H1 (cell line): Measurements from ENCODE around the gene RBM20. TPM values are rescaled to one million over a fixed set of nuclear protein-coding genes. Genes with fewer than 3 reads are reported as not detected.

ENCODE experiments used
- CTCF ChIA-PET: fragments of 300-600 bp; sonication (Branson Sonifier 250); formaldehyde crosslinking; loops from one replicate; lab custom pipeline; 2021; ENCODE audit not compliant: partially characterized antibody; lab: Charles Lee
- POLR2A ChIA-PET: fragments of 300-600 bp; sonication (Branson Sonifier 250); formaldehyde crosslinking; loops from one replicate; lab custom pipeline; 2021; ENCODE audit warnings: inconsistent platforms; ENCODE audit not compliant: partially characterized antibody; lab: Charles Lee
- DNase-seq, 2 experiments: peaks; one replicate each; pipeline versions ENCODE4 v3.0.0 to v3.0.0-alpha.2; 2010 to 2022; ENCODE audit warnings: low spot score in 2 of 2, low read depth in 1 of 2, mixed read lengths in 1 of 2
- FAIRE-seq: peaks from 2 replicates; lab custom pipeline; 2011; peaks lifted over from hg19 to GRCh38; lab: Jason Lieb, UNC
- H2AFZ ChIP-seq: 2 replicates; pipeline ENCODE4 v1.8.1; 2012; ENCODE audit warnings: low read length, inconsistent platforms
- H2AK5ac ChIP-seq: 2 replicates; pipeline ENCODE4 v1.6.1; 2013; ENCODE audit warnings: low read depth, low read length
- H2BK120ac ChIP-seq: replicated peaks from 2 replicates; pipeline ENCODE3; 2013; ENCODE audit warnings: low read depth, low read length, inconsistent platforms
- H2BK12ac ChIP-seq: 2 replicates; pipeline ENCODE4 v1.6.1; 2013; ENCODE audit warnings: low read depth, low read length
- H2BK15ac ChIP-seq: 2 replicates; pipeline ENCODE4 v1.6.1; 2013; ENCODE audit warnings: low read length
- H2BK20ac ChIP-seq: 2 replicates; pipeline ENCODE4 v1.6.1; 2013; ENCODE audit warnings: low read length
- H2BK5ac ChIP-seq: 2 replicates; pipeline ENCODE4 v1.6.1; 2013; ENCODE audit warnings: low read depth, low read length
- H3K14ac ChIP-seq: 2 replicates; pipeline ENCODE4 v1.6.1; 2013; ENCODE audit warnings: inconsistent platforms; ENCODE audit not compliant: insufficient read length
- H3K18ac ChIP-seq: 2 replicates; pipeline ENCODE4 v1.6.1; 2013; ENCODE audit warnings: low read length; ENCODE audit errors: extremely low read depth
- H3K23ac ChIP-seq: 2 replicates; pipeline ENCODE4 v1.6.1; 2013; ENCODE audit warnings: inconsistent platforms; ENCODE audit not compliant: insufficient read length
- H3K23me2 ChIP-seq: 2 replicates; pipeline ENCODE4 v1.6.1; 2013; ENCODE audit warnings: low read depth, low read length
- H3K27ac ChIP-seq: 2 replicates; pipeline ENCODE4 v1.6.1; 2011; ENCODE audit warnings: low read depth, low read length, inconsistent platforms
- H3K27me3 ChIP-seq, 4 experiments: replicated peaks in 1 of 4; 1 replicate in 1 of 4; 2 replicates in 3 of 4; pipeline versions ENCODE4 v1.6.1 to v1.8.1; 2011 to 2013; ENCODE audit warnings: low read length in 3 of 4, mild to moderate bottlenecking in 3 of 4, inconsistent platforms in 2 of 4, mixed read lengths in 2 of 4, moderate library complexity in 1 of 4; ENCODE audit not compliant: control insufficient read depth in 3 of 4, insufficient read depth in 3 of 4; ENCODE audit errors: extremely low read depth in 1 of 4
- H3K36me3 ChIP-seq, 4 experiments: 2 replicates each; pipeline versions ENCODE4 v1.6.1 to v1.8.1; 2011 to 2013; ENCODE audit warnings: mild to moderate bottlenecking in 4 of 4, low read length in 3 of 4, moderate library complexity in 2 of 4, control low read depth in 1 of 4, inconsistent platforms in 1 of 4; ENCODE audit not compliant: insufficient read depth in 4 of 4, control insufficient read depth in 2 of 4
- H3K4ac ChIP-seq: replicated peaks from 2 replicates; pipeline ENCODE3; 2013; ENCODE audit warnings: low read length, low read depth, mixed read lengths, inconsistent platforms; ENCODE audit not compliant: insufficient read length
- H3K4me1 ChIP-seq, 4 experiments: replicated peaks in 1 of 4; 1 replicate in 1 of 4; 2 replicates in 3 of 4; pipeline versions ENCODE4 v1.6.1 to v1.8.1; 2011 to 2013; ENCODE audit warnings: low read length in 3 of 4, inconsistent platforms in 2 of 4, mixed read lengths in 1 of 4; ENCODE audit not compliant: insufficient read depth in 4 of 4, control insufficient read depth in 3 of 4
- H3K4me2 ChIP-seq, 2 experiments: 2 replicates each; pipeline versions ENCODE4 v1.6.1 to v1.8.1; 2011 to 2013; ENCODE audit warnings: low read depth in 2 of 2, low read length in 2 of 2, control low read depth in 1 of 2, inconsistent platforms in 1 of 2, mild to moderate bottlenecking in 1 of 2; ENCODE audit not compliant: insufficient read depth in 1 of 2
- H3K4me3 ChIP-seq, 4 experiments: fragments of 200-600, 300-600 bp in 1 of 4; sonication (generic), shearing (Covaris generic), sonication (Bioruptor Twin) in 1 of 4; 2 replicates each; pipeline versions ENCODE4 v1.5.1 to v1.8.1; 2011 to 2016; ENCODE audit warnings: low read length in 4 of 4, low read depth in 3 of 4, control low read depth in 2 of 4, inconsistent platforms in 2 of 4, mild to moderate bottlenecking in 2 of 4, mixed read lengths in 1 of 4, moderate library complexity in 1 of 4; ENCODE audit not compliant: insufficient read depth in 2 of 4; ENCODE audit errors: extremely low read depth in 1 of 4
- H3K56ac ChIP-seq: replicated peaks from 2 replicates; pipeline ENCODE3; 2013; ENCODE audit warnings: low read depth, mild to moderate bottlenecking, mixed read lengths, low read length, inconsistent platforms; ENCODE audit not compliant: insufficient read length
- H3K79me1 ChIP-seq: 2 replicates; pipeline ENCODE4 v1.6.1; 2013; ENCODE audit warnings: low read depth, low read length, control low read depth
- H3K79me2 ChIP-seq, 2 experiments: 2 replicates each; pipeline versions ENCODE4 v1.6.1 to v1.8.1; 2012 to 2013; ENCODE audit warnings: low read length in 2 of 2, mild to moderate bottlenecking in 2 of 2, inconsistent platforms in 1 of 2; ENCODE audit not compliant: insufficient read depth in 2 of 2, control insufficient read depth in 1 of 2
- H3K9ac ChIP-seq, 4 experiments: replicated peaks in 1 of 4; 1 replicate in 1 of 4; 2 replicates in 3 of 4; pipeline versions ENCODE4 v1.6.1 to v1.8.1; 2011 to 2013; ENCODE audit warnings: low read depth in 3 of 4, low read length in 3 of 4, control low read depth in 2 of 4, mild to moderate bottlenecking in 2 of 4, moderate library complexity in 2 of 4, inconsistent platforms in 1 of 4; ENCODE audit errors: extremely low read depth in 1 of 4
- H3K9me3 ChIP-seq, 2 experiments: 2 replicates each; pipeline versions ENCODE4 v1.6.1 to v1.8.1; 2012 to 2013; ENCODE audit warnings: mild to moderate bottlenecking in 2 of 2, moderate library complexity in 2 of 2, control low read depth in 1 of 2, inconsistent platforms in 1 of 2, low read depth in 1 of 2, low read length in 1 of 2, mixed read lengths in 1 of 2; ENCODE audit not compliant: insufficient read depth in 2 of 2
- H4K20me1 ChIP-seq, 2 experiments: replicated peaks in 1 of 2; 2 replicates each; pipeline versions ENCODE3 to v1.8.1; 2011 to 2013; ENCODE audit warnings: inconsistent platforms in 2 of 2, low read length in 2 of 2, mild to moderate bottlenecking in 1 of 2; ENCODE audit not compliant: insufficient read depth in 2 of 2, control insufficient read depth in 1 of 2
- H4K5ac ChIP-seq: 2 replicates; pipeline ENCODE4 v1.6.1; 2013; ENCODE audit warnings: low read length, low read depth, mixed read lengths, inconsistent platforms; ENCODE audit not compliant: insufficient read length
- H4K8ac ChIP-seq: 2 replicates; pipeline ENCODE4 v1.8.0; 2013; ENCODE audit warnings: mild to moderate bottlenecking, moderate library complexity, low read length, inconsistent platforms; ENCODE audit not compliant: insufficient read depth; ENCODE audit errors: extremely low read depth
- H4K91ac ChIP-seq: replicated peaks from 2 replicates; pipeline ENCODE3; 2013; ENCODE audit warnings: low read length, mixed read lengths, inconsistent platforms; ENCODE audit not compliant: insufficient read length
- CBX8 ChIP-seq: fragments of 300-800, 300-1000 bp; sonication (generic); IDR thresholded peaks from 2 replicates; pipeline ENCODE4 v1.7.1; 2016; ENCODE audit warnings: low read depth, low read length, borderline replicate concordance
- CREB1 ChIP-seq: IDR thresholded peaks from 2 replicates; pipeline ENCODE4 v1.6.1; 2012; ENCODE audit warnings: inconsistent platforms
- FOSL1 ChIP-seq: IDR thresholded peaks from 2 replicates; pipeline ENCODE4 v1.6.1; 2011; ENCODE audit warnings: mild to moderate bottlenecking, low read depth, low read length, moderate library complexity; ENCODE audit not compliant: insufficient read depth
- KDM5A ChIP-seq: fragments of 200-600 bp; IDR thresholded peaks from 2 replicates; pipeline ENCODE4 v1.7.1; 2012; ENCODE audit warnings: mild to moderate bottlenecking, low read length, inconsistent platforms, mixed read lengths
- MAFK ChIP-seq: IDR thresholded peaks from 2 replicates; pipeline ENCODE4 v1.6.1; 2012; ENCODE audit warnings: low read depth, mild to moderate bottlenecking, improper control_type of control experiment, low read length
- NANOG ChIP-seq: IDR thresholded peaks from 2 replicates; pipeline ENCODE4 v1.6.1; 2011; ENCODE audit warnings: low read length, low read depth, mild to moderate bottlenecking, inconsistent platforms; ENCODE audit not compliant: insufficient read depth, poor library complexity, severe bottlenecking
- NRF1 ChIP-seq: IDR thresholded peaks from 2 replicates; pipeline ENCODE4 v1.6.1; 2011; ENCODE audit warnings: mild to moderate bottlenecking, low read depth, low read length, improper control_type of control experiment
- POLR2A ChIP-seq, 2 experiments: IDR thresholded peaks; 1 replicate in 1 of 2; 2 replicates in 1 of 2; pipeline ENCODE4 v1.6.1; 2011; ENCODE audit warnings: low read depth in 2 of 2, low read length in 2 of 2, mild to moderate bottlenecking in 2 of 2; ENCODE audit errors: control extremely low read depth in 1 of 2
- RAD21 ChIP-seq, 2 experiments: IDR thresholded peaks in 1 of 2; conservative IDR thresholded peaks in 1 of 2; 2 replicates each; pipeline ENCODE4 v1.6.1; 2011; ENCODE audit warnings: low read depth in 2 of 2, low read length in 2 of 2, improper control_type of control experiment in 1 of 2, inconsistent platforms in 1 of 2, mild to moderate bottlenecking in 1 of 2, moderate library complexity in 1 of 2
- SIX5 ChIP-seq: IDR thresholded peaks from 2 replicates; pipeline ENCODE4 v1.6.1; 2011; ENCODE audit warnings: mild to moderate bottlenecking, low read depth, low read length
- SP2 ChIP-seq: IDR thresholded peaks from 2 replicates; pipeline ENCODE4 v1.6.1; 2012; ENCODE audit warnings: mild to moderate bottlenecking, low read length, inconsistent platforms
- TCF12 ChIP-seq: IDR thresholded peaks from 2 replicates; pipeline ENCODE4 v1.6.1; 2011; ENCODE audit warnings: low read depth, mild to moderate bottlenecking, low read length
- WGBS, 2 experiments: shearing (Covaris generic) in 1 of 2; methylation state at CpG; one replicate each; pipeline versions ENCODE4 v1.1.6 to v1.1.7; 2013 to 2015; ENCODE audit warnings: low lambda C conversion rate in 2 of 2, mixed read lengths in 2 of 2, inconsistent platforms in 1 of 2, low coverage in 1 of 2, missing lambda C conversion rate in 1 of 2; ENCODE audit not compliant: insufficient replicate concordance in 2 of 2, insufficient coverage in 1 of 2, insufficient read length in 1 of 2; ENCODE audit errors: extremely low coverage in 1 of 2, missing lambda C conversion rate in 1 of 2; 5-methylcytosine and 5-hydroxymethylcytosine counted together
- polyA plus RNA-seq, 7 experiments: library from polyadenylated mRNA; depleted of rRNA in 3 of 7; stranded (reverse) in 5 of 7; unstranded in 2 of 7; fragments of >200 nt in 5 of 7; fragments of 200-250 nt in 2 of 7; gene quantifications; 1 replicate in 5 of 7; 2 replicates in 1 of 7; 4 replicates in 1 of 7; pipeline versions ENCODE4 v1.2.1 to v1.2.3, GENCODE V29; 2011 to 2013; ENCODE audit warnings: missing spikeins in 2 of 7, mixed read lengths in 2 of 7
- total RNA-seq: library from RNA; stranded (reverse); fragmentation: NEBNext Ultra II Directional; extraction: Animal tissue kit (Norgen Biotek cat#: 25700); gene quantifications from 2 replicates; pipeline ENCODE4 v1.2.1, GENCODE V29; 2021
- TF ChIP-seq, protein P1 (sequence below), 3 experiments: IDR thresholded peaks; 1 replicate in 2 of 3; 2 replicates in 1 of 3; pipeline versions ENCODE4 v1.5.1 to v1.6.1; 2011; ENCODE audit warnings: low read length in 3 of 3, mild to moderate bottlenecking in 3 of 3, inconsistent platforms in 2 of 3, low read depth in 1 of 3, moderate library complexity in 1 of 3; ENCODE audit not compliant: insufficient read depth in 1 of 3; ENCODE audit errors: control extremely low read depth in 1 of 3

Gene RBM20
- total and polyA plus RNA-seq, 2 of the 8 experiments (the other 6 are each of a cell fraction or from before 2014, with no cell fraction given), result 0.05 to 0.63 TPM

DNA sequence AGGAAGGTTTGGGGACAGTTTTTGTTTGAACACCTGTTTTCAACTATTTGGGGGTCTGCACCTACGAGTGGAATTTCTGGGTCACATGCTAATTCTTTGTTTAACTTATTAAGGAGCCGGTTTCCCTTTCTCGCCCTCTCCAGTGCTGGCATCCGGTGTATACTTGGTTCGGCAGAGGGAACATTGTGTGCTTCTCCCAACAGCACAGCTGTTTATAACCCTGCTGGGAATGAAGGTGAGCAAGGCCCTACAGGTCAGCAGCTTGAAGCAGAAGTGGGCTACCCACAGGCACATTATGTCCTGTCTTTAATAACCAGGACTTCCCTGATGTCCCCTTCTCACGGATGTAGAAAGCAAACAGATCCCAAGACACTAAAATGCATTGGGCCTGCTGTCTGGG lies 140.1 kb downstream of the RBM20 start:
- Histone ChIP-seq H3K4me1 (peaks cover 0 to 7% (median 3%) of the 10 kb centered on the region in 4 experiments; a peak in 3 of 7 replicates), H3K56ac (no peak overlapping the region), H3K79me1 (no peaks in the 10 kb centered on the region), H3K9me3 (no peaks in the 10 kb centered on the region), H3K4me3 (no peak overlapping the region), H2BK120ac (no peak overlapping the region), H2BK5ac (no peak overlapping the region), H3K18ac (no peak overlapping the region), H3K23me2 (no peaks in the 10 kb centered on the region), H3K4ac (no peak overlapping the region), H3K4me2 (no peak overlapping the region), H2BK12ac (no peak overlapping the region), H3K27ac (no peak overlapping the region), H3K23ac (no peak overlapping the region), H2AFZ (no peak overlapping the region), H2BK20ac (no peak overlapping the region), H2AK5ac (no peak overlapping the region), H4K91ac (no peak overlapping the region), H3K27me3 (no peaks in the 10 kb centered on the region), H3K79me2 (no peaks in the 10 kb centered on the region), H2BK15ac (no peak overlapping the region), H3K14ac (no peak overlapping the region), H3K9ac (no peak overlapping the region), H4K5ac (no peak overlapping the region), H4K20me1 (no peaks in the 10 kb centered on the region), H3K36me3 (no peaks in the 10 kb centered on the region), H4K8ac (no peak overlapping the region)
- 91% methylated on average over 6 of the region's 6 CpGs; no CpG with 5 or more reads in 1 of the 2 experiments for WGBS, 2 experiments
- FAIRE-seq (no peak), DNase-seq (no peak)
- POLR2A ChIA-PET, result no interaction called here
- CTCF ChIA-PET, result interaction anchor here (1.2 kb wide), 1 partner anchor 11 kb away, joined by 3 read pairs; no protein-coding TSS in a partner anchor
- no peak for TF ChIP-seq CBX8
- no peak for TF ChIP-seq CREB1
- no peak for TF ChIP-seq FOSL1
- TF ChIP-seq MAFK, result no peak
- TF ChIP-seq, protein P1, sequence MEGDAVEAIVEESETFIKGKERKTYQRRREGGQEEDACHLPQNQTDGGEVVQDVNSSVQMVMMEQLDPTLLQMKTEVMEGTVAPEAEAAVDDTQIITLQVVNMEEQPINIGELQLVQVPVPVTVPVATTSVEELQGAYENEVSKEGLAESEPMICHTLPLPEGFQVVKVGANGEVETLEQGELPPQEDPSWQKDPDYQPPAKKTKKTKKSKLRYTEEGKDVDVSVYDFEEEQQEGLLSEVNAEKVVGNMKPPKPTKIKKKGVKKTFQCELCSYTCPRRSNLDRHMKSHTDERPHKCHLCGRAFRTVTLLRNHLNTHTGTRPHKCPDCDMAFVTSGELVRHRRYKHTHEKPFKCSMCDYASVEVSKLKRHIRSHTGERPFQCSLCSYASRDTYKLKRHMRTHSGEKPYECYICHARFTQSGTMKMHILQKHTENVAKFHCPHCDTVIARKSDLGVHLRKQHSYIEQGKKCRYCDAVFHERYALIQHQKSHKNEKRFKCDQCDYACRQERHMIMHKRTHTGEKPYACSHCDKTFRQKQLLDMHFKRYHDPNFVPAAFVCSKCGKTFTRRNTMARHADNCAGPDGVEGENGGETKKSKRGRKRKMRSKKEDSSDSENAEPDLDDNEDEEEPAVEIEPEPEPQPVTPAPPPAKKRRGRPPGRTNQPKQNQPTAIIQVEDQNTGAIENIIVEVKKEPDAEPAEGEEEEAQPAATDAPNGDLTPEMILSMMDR (IDR thresholded peaks at IDR 0.05; ENCODE audit: control extremely low read depth in 1 of 3, insufficient read depth in 1 of 3, low read depth in 1 of 3, low read length in 3 of 3), result no peak
- TF ChIP-seq KDM5A, result no peak
- no peak for TF ChIP-seq NANOG
- no peak for TF ChIP-seq POLR2A (IDR thresholded peaks at IDR 0.05; ENCODE audit: control extremely low read depth in 1 of 2, low read depth in 2 of 2, low read length in 2 of 2)
- no peak for TF ChIP-seq RAD21 (IDR thresholded peaks at IDR 0.05 in 1 of 2, conservative IDR thresholded peaks at IDR 0.05 in 1 of 2; ENCODE audit: low read depth in 2 of 2, low read length in 2 of 2)
- TF ChIP-seq SIX5, result no peak
- no peak for TF ChIP-seq NRF1
- no peak for TF ChIP-seq TCF12
- TF ChIP-seq SP2, result no peak
